ENCODE data around the gene TGM4.
"Not testable (repeated sequence)": the region's sequence is repeated elsewhere in the genome, so short reads cannot be mapped to it uniquely, and the experiment has no call there.

The TGM4 gene

DNA sequence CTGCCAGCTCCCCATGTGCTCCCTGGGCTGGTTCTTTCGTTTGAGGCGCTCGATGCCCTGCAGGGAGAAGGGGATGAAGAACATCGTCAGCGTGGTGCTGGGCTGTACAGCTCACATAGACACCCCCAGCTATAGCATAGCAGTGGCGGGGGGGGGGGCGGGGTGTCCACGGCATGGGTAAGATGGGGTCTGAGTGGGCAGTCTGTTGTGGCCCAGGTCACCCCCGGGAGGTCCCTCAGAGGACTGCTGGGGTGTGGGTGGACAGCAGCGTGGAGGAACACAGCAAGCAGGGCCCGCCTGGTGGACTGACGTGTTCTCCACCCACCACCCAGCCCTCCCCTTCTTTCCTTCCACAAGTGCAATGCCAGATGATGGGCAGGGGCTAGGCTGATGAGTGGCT, 43.7 kb downstream of the TGM4 start:
- no peak for DNase-seq

DNA sequence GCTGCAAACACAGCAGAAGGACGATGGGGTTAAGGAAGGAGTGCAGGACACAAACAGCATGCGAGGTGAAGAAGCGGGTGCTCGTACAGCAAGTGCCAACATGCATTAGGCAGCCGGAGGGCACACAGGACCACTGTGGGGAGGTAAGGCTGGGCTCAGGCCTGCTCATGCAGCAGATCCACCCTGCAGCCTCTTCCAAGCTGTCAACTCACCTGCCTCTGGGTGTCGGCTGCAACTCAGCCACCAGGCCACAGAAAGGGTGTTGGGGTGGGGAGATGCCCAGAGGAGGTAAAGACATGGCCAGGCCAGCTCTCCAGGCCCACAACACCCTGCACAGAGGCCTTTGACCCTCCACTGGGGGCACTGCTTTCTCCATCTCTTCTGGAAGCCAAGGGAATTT, 44.2 kb downstream of the TGM4 start:
- no peak for DNase-seq

DNA sequence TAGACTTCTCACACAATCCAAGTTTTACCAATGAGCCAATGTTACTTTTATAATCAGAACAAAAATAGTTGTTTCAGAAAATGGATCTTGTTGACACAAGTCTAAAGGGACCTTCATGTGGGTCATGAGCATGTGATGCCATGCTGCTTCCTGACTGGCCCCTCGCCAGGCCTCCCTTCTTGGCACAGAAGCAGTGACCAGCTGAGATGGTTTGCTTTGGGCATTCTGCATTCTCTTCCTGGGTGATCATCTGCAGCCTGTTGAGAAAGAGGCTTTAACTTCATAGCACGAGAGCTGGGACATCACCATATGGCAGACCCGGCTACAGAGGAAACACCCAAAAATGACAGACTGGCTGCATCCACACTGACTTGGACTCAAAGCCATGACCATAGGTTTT, 45.7 kb downstream of the TGM4 start:
- no peak for DNase-seq

DNA sequence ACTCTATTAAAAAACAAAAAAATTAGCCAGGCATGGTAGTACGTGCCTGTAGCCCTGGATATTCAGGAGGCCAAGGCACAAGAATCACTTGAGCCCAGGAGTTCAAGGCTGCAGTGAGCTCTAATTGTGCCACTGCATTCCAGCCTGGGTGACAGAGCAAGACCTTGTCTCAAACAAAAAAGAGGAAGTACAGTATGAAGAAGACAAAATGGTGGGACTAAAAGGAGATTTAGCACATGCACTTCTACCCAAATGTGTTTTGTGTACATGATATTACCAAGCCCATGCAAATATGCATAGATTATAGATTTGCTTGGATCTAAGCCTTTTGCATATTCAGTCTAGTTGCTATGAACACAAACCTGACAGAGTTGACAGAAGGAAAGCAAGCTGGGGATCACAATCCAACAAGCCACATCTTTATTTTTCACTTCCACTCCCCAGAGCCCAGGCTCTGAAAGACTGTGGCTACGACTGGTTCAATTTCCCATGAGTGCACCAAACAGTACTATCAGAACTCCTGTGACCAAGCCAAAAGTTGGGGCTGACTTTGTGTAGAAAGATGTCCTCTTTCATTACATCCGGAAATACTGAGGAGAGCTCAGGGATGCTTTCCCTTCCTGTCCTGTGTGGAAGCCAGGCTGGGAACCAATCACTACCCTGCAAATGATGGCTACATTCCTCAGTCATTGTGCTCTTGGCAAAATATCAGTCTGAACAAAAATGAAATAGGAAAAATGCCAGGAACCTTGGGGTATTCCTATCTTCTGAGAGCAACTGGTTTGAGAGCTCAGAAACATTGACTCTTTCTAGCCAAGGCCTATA, 49.4 kb downstream of the TGM4 start:
- DNase-seq: no peak

DNA sequence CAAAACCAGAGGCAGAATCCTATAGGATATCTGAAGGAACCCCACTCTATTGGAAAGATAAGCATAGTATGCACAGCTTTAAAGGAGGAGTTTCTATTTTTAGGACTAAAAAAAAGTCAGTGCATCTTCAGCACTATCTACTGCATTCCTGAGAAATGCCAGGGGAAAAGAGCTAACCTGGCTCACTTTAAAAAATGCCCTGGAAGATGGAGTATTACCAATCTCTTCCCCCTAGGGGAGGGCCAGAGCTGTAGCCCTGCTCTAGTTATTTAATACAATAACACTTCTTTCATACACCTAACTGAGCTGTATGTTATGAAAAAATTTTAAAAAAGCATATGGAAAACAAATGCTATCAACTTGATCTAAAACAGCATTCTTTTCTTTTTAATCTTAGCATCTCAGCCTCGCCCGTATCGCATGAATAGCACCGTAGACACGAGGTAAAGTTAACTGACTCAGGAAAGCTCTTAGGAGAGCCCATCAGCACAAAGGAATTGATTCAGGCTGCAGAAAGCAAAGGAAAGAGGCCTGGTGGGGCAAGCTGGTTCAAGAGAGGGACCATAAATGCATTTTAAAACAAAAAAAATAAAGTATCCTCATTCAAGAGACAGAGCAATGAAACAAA, 50.2 kb downstream of the TGM4 start:
- no peak for DNase-seq

DNA sequence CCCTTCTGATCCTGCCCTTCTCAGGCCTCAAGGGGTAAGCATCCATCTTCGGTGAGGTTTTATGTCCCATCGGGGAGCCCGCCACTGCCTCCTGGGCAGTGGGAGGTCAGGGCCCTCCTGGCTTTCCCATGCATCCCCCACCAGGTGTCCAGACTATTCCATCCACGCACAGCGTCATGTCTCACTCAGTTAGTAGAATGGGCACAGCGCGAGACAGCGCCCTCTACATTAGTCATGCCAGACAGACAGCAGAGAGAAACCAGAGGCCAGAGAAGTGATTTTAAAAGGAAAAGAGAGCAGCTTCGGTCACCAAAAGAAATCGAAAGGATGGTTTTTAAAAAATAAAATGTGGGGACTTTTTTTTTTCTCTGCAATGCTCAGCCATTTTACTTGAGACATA, 51.8 kb downstream of the TGM4 start:
- no peak for DNase-seq

DNA sequence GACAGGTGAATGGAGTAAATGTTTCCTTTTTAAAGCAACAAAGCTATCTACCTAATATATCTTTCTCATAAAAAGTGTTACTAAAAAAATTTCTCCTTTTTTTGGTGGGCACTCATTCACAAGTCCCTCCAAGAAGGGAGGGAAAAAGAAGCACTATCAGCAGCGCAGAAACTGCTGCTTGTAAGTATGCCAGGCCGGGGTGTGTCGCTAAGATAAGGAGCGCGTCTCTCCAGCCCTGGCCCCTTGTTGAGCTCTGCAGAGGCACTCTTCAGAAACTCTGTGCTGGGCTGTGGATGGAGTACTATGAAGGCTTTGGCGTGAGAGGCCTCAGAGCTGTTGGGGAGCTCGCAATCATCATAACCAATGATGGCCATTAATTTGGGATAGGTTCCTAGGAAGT, 52.5 kb downstream of the TGM4 start:
- no peak for DNase-seq

DNA sequence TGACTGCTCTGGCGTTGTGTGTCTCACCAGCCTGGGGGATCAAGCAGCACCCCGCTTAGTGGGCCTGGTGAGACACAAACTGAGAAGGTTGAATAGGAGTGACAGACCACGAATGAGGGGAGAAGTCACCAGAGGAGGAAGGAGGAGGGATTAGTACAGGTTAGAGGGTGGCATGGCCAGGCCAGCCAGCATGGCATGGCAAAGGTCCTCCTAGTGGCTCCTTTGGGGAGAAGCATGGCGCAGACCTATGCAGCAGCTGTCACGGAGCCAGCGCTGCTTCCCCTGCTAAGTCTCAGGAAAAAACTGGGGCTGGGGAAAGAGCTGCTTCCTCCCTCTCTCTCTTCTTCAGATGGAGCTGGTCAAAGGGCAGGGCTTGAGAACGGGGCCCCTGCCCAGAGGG, 53.0 kb downstream of the TGM4 start:
- no peak for DNase-seq

DNA sequence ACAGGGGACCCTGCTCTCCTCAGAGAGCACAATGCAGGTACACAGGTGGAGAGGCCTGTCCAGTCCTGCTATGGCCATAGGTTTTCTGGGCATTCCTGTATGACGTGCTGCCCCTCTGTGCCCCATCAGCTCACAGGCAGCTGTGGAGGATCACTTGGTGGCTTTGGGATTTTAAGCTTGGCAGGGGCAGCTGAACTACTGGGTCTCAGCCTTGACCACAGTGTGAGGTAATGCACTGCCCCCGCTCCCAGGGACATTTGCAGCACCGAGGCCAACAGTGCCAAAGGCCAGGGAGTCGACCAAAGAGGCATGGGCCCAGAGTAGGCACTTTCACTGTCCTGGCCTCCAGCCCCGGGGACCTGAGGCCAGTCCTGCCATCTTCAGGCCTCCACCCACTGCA, 55.4 kb downstream of the TGM4 start:
- DNase-seq: no peak

DNA sequence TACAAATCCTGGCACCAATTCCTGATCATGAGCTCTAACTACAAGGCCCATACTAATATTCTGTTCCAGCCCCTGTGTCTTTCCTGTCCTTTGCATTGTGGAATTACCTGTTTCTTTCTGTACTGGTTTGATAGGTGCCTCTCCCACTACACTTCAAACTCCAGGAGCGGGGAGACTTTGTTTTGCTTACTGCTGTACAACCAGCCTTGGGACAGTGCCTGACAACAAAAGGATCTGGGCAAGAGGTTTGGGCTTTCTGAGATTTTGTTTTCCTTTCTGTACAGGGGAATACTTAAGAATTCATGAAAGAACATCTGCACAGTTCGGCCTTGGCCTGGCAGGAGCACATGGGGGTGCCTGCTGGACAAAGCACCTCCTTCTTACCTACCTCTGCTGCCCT, 56.5 kb downstream of the TGM4 start:
- DNase-seq: no peak

DNA sequence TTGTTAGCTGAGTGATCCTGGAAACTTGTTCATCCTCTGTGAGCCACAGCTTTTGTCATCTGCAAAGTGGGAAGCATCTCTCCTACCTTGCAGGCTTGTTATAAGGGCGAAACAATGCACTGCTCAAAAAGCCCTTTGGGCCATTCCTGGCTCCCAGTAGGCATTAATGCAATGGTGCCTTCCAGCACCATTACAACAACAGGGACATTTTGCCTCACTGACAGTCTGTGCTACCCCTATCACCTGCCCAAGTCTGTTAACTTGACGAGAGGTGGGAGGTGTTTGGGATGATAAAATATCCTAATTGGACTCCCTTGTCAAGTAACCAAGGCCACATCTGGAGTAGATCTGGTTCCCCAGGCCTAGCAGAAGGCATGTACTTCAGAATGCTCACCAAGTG, 57.4 kb downstream of the TGM4 start:
- no peak for DNase-seq

DNA sequence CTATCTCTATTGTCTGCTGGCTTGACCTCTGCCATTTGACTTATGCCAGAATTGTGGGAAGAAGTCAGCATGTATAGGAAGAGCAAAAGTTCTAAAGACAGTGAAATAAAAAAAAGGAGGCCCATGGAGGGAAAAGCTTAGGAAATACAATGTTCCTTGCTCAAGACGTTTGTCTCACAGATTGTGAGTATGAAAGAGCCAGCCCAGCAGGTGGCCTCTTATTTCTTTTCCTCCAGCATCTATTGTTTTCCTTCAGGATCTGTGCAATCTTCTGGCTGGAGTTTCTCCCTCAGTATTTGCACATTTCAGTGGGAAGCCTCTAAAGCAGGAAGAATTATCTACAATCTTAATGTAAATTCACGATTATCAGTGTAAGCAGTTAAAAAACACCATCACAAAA, 57.9 kb downstream of the TGM4 start:
- DNase-seq: no peak

DNA sequence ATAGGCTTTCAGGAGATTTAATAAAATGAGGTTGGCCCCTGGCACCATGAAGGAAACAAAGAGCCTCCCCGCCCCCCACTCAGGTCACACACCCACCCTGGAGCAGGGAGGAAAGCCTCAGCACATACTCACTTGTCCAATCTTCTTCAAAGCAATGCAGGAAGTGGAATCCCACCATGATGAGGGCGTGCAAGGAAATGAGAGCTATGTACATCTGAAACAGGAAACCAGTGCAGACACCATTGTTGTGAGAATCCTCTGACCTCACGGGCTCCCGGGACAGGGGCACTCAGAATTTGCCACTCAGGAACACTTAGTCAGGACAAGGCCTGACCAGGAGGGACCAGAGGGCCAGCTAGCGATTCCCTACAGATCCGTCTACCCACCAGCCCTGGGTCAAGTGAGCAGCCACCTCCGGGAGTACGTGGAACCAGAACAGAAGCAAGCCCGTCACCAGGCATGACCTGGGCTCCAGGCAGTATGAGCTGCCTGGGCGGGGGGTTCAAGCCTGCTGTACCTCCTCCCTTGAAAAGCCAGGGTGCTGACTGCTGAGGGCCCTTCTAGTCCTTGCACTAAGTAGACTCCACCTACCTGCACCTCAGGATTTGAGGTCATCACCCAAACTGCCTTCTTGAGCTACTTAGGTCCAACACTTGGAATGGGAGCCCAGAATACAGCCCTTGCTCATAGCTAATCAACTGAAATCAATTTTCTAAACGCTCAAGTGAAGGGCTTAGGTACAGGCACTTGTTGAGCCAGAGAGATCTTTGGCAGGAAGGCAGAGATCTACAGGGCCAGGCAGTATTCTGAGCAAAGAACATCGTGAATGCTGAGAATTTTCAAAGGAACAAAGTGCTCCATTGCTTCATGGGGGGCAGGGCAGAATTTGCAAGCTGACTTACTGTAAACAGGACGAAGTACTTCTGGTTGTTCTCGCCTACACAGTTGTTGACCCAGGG, 58.9 kb downstream of the TGM4 start:
- DNase-seq: no peak

DNA sequence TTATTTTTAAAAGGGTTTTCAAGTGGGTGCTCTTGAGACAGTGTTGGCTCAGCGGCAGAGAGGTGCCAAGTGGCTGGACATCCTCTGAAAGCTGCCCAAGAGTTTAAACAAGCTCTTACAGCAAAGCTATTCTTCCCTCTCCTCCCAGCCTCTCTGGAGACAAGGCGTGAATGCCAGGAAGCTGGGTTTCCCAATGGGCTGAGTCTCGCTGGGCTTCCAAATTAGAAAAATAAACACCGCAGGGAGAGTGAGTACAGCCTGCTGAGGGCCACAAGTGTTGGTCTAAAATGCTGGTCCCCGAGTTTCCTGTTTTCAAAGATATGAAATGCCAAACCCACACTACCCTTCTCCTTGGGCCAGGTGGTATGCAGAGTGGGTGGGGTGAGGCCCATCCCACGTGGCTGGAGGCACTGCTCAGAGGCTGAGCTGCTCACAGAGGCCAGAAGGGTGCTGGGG, 65.2 kb downstream of the TGM4 start:
- DNase-seq: no peak

DNA sequence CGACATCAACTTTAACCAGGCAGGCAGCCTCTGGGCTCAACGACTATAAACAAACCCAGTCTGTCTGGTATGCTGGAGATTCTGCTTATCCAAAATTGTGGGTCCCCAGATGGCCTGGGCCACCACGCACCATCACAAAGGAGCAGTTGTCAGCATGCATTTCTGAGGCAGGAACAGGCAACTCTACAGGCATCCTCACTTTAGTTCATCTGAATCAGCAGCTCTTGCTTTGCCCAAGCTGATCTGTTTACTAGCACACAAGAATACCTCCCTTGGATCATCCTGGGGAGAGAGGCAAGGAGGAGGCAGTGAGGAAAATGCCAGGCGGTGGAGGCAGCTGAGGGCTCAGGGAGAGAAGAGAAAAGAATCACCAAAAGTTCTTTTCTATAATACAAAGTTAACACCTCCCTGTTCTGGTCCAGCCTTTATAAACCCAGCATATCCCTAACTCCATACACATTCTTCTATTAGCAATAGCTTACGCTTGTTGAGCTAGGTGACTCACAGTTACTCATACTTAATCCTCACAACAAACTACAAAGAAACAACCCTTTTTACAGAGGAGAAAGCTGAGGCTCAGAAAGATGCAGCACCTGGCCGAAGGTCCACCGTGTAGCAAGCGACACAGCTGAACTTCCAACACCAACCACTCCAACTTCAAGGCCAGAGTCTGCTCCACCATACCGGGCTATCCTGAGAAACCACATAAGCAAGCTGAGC, 68.0 kb downstream of the TGM4 start:
- DNase-seq: no peak

DNA sequence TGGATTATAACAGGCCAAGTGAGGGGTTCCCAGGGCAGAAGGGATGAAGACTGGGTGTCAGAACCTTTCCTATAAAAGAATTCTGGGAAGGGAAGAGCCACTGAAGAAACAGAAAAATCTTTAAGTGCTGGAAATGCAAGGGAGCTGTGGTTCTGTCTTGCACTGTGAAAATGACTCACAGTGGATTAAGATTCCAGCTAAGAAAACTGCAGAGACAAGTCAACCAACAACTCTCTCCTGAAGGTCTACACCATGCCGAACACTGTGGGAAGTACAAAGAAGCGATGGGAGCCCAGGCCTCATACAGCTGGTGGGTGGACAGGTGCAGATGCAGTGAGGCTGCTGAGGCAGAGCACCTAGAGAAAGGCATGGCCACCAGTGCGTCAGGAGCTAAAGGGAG, 73.8 kb downstream of the TGM4 start:
- no peak for DNase-seq

DNA sequence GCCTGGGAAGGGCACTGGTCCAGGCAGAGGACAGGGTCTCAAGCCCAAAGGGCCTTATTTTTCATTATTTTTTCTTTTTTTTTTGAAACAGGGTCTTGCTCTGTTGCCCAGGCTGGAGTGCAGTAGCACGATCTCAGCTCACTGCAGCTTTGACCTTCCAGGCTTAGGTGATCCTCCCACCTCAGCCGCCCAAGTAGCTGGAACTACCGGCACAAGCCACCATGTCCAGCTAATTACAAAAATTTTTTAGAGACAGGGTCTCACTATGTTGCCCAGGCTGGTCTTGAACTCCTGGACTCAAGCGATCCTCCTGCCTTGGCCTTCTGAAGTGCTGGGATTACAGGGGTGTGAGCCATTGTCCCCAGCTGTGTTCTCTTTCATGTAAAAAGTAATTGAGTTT, 75.4 kb downstream of the TGM4 start:
- DNase-seq: not testable (repeated sequence)

DNA sequence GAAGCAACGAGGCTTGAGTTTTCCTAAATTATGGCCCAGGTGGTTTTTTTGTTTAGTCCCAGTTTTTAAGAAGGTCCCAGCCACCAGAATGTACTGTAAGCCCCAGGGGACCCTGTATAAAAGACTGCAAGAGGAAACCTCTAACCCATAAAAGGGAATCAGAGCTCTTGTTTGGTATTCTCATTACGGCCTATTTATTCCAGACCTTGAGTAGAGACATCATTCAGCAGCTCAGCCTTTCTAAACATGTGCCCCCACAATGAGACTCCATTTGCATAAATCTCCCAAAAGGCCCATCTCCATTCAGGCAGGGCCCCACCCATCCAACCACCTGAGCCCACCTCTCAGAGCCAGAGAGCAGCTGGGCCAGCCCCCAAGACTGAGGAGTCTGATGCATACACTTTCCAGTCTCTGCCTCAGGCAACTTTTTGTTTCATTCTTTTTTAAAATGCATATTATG, 75.9 kb downstream of the TGM4 start:
- DNase-seq: no peak

DNA sequence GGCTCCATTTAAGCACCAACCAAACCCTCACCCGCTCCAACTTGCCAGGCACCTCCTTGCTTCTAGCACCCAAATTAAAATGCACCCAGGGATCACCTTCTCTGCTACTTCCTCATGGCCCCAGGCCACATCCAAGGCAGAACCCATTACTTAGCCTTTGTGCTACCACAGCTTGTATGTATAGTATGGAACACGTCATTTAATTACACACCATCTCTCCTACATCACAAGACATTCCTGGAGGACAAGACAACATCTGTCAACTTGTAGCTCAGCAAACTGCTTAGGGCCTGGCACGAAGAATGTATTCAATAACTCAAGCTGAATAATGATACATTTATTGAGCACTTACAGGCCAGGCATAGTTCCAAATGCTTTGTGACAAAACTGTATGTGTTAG, 78.3 kb downstream of the TGM4 start:
- no peak for DNase-seq

DNA sequence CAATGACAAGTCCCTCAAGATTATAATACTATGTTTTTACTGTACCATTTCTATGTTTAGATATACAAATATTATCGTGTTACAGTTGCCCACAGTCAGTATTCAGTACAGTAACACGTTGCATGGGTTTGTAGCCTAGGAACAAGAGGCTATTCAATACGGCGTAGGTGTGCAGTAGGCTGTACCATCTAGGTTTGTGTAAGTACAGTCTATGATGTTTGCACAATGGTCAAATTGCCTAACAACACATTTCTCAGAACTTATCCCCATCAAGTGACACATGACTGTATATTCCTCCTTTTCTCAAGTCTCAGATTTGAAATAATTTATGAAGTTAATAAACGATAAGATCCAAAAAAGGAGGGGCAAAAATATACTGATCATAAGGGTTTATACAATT, 79.9 kb downstream of the TGM4 start:
- no peak for DNase-seq

DNA sequence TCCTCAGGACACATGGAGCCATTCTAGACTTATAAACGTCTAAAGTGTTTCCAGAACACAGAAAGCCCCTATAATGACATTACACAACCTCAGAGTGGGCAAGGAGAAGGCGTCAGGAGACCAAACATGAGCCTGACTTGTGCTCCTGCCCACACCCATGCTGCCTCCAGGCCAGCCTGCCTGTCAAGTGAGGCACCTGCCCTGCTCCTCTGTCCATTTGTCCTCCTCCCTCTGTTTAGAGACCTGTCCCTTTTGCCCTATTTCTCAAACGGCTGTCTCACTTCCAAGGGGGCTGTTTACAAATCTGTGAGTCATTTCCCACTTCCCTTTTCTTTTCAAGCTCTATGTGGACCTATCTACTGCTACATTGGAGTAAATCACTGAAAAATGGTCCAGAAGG, 80.6 kb downstream of the TGM4 start:
- no peak for DNase-seq

DNA sequence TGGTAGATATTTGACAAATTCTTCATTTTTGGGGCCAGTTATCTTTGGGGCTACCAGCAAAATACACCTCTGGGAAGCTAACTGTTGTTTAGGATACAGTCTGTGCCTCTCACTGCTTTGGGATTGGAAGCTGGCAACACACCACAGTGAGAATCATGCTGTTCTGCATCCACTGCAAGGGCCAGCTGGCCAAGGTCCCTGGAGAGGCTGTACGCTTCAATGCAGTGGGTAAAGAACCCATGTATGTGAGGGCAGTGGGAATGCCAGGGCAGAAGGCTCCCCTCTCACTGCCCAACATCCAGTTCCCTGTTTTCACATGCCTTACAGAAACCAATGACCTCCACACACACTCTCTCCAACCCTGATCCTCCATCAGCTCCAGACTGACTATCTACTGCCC, 81.5 kb downstream of the TGM4 start:
- no peak for DNase-seq

DNA sequence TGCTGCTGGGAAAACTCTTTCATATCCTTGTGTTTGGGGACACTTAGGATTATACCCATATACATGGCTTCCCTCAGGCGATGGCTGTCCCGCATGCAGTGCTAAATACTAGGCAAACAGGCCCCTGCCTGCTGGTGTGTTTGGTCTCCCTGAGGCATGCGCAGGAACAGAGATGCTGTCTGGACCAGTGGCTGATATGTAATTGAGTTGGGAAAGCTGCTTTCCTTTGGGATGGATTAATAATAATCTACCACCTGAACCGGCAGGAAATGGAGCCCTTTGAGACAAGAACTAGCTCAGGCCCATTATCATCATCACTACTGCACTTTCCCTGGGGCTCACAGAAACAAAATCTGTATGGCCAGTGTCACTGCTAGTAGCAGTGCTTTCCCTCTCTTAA, 83.6 kb downstream of the TGM4 start:
- no peak for DNase-seq
